DMS153 treated with DMSO at 0.1 percent for 48 hours (cell line): ENCODE data around the gene RTP5.

Experiments
- DNase-seq: peaks from one replicate; lab custom pipeline; 2025; ENCODE audit not compliant: unreplicated experiment; lab: John Stamatoyannopoulos, UW

RTP5 gene

GRCh38 chr2:241843321-241844065 lies 26.0 kb upstream of the RTP5 start:
- no peak for DNase-seq

DNA sequence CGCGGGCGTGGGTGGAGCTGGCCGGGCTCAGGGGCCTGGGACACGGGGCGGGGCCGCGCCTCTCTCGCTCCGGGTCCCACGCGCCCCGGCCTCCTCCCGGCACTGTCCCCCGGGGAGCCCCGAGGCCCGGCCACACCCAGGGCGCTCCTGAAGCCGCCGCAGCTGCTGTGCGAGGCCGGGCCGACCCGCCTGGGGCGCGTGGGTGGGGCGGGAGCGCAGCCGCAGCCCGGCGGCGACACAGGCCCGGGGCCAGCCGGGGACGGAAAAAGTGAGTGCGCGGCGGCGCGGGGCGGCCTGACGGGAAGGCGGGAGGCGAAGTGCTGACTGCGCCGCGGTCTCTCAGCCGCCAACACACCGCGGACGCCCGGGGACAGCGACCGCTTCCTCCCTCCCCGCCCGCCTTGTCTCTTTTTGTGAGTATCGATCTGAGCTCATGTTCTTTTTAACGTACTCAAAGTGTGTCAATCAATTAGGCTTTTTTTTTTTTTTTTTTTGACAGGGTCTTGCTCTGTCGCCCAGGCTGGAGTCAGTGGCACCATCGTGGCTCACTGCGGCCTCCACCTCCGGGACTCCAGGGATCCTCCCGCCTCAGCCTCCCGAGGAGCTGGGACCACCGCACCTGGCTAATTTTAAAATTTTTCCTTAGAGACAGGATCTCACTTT lies 25.3 kb upstream of the RTP5 start:
- DNase-seq: peak; percentile 29

GRCh38 chr2:241844831-241845578 lies 24.5 kb upstream of the RTP5 start:
- DNase-seq: no peak

- DNase-seq: no peak
These were observed 23.1 kb upstream of the RTP5 start for GRCh38 chr2:241846406-241846805.

DNA sequence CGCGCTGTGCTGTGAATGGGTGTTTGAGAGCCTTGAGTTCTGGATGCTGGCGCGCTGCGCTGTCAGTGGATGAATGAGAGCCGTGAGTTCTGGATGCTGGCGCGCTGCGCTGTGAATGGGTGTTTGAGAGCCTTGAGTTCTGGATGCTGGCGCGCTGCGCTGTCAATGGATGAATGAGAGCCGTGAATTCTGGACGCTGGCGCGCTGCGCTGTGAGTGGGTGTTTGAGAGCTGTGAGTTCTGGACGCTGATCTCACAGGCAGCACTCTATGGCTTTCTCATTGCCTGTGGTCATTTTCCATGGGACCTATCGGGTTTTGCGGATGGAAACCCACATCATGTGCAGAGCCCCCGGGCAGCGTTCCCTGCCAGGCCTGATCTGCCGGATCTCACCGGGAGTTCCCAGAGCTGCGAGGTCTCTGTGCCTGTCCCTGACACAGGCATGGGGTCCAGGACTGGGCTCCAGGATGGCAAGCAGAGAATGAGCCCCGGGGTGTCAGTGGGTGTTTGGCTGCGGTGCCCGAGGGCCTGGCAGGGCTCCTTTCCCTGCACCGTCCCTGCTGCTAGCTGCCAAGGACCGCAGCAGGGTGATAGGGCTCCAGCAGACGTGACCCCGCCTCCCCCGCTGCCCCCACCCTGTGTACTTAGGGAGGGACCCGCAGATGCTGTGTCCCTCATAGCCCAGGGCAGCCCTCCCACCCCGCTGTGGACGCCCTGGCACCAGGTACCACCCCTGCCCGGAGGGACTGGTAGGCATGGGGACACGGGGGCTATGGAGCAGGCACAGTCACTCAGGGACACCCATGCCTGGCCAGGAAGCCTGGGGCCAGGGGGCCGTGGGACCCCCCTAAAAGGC lies 20.5 kb upstream of the RTP5 start:
- DNase-seq: no peak

GRCh38 chr2:241849616-241850543 lies 19.6 kb upstream of the RTP5 start:
- DNase-seq: no peak

GRCh38 chr2:241850544-241851324 lies 18.8 kb upstream of the RTP5 start:
- DNase-seq: no peak

GRCh38 chr2:241851325-241852115 lies 18.0 kb upstream of the RTP5 start:
- DNase-seq: no peak

GRCh38 chr2:241852116-241852980 lies 17.2 kb upstream of the RTP5 start:
- no peak for DNase-seq

GRCh38 chr2:241852981-241853631 lies 16.4 kb upstream of the RTP5 start:
- no peak for DNase-seq

- DNase-seq: no peak
These were observed 15.7 kb upstream of the RTP5 start for GRCh38 chr2:241853651-241854341.

- DNase-seq: no peak
These were observed 14.9 kb upstream of the RTP5 start for GRCh38 chr2:241854342-241855244.

GRCh38 chr2:241855245-241855887 lies 14.2 kb upstream of the RTP5 start:
- DNase-seq: no peak

DNA sequence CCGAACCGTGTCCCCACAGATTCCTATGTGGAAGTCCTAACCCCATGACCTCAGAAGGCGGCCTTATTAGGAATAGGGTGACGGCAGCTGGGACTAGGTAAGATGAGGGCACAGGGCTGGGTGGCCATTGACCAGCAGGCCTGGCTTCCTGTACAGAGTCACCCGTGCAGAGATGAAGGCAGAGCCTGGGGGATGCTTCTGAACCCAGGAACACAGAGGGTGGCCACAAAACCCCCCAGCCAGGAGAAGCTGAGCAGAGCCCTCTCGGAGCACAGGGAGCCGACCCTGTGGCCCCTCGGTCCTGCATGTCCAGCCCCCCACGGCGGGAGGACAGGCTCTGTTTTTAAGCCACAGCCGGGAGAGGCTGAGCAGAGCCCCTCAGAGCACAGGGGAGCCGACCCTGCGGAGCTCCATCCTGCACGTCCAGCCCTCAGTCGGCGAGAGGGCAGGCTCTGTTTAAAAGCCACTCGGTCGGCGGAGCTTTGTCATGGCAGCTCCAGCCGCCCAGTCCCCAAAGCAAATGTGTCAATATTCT lies 13.6 kb upstream of the RTP5 start:
- no peak for DNase-seq
